Measurements from ENCODE around the gene COTL1.
"Not testable (repeated sequence)": the region's sequence is repeated elsewhere in the genome, so short reads cannot be mapped to it uniquely, and the experiment has no call there.

The COTL1 gene

GRCh38 chr16:84567286-84567962, 50.5 kb downstream of the COTL1 start:
- DNase-seq: no peak

GRCh38 chr16:84566545-84567257, 51.2 kb downstream of the COTL1 start:
- DNase-seq: no peak

- DNase-seq: no peak
Observed at GRCh38 chr16:84565669-84566495, 52.0 kb downstream of the COTL1 start.

DNA sequence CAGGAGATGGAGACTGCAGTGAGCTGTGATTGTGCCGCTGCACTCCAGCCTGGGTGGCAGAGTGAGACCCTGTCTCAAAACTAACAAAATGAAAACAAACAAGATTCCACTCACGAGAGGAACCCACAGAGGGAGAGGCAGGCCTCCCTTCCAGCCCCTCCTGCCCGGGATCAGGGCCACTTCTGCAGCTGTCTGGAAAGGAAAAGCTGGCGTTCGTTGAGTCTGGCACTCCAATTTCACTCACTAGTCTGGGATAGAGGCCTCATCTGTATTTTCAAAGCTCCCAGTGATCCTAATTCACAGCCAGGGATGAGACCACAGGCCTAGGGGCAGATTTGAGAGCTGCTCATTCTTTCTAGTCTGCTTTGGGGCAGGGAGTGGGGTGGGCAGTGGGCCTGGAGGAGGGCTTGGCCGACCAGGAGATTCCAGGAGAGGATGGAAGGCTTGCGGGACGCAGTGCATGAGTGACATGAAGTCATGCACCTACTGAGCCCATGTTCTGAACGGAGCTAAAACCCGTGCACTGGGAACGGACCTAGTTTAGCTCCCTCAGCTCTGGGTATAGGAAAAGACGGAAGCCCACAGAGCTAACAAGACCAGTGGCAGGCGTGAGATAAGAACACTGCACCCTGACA, 54.0 kb downstream of the COTL1 start:
- DNase-seq: no peak

DNA sequence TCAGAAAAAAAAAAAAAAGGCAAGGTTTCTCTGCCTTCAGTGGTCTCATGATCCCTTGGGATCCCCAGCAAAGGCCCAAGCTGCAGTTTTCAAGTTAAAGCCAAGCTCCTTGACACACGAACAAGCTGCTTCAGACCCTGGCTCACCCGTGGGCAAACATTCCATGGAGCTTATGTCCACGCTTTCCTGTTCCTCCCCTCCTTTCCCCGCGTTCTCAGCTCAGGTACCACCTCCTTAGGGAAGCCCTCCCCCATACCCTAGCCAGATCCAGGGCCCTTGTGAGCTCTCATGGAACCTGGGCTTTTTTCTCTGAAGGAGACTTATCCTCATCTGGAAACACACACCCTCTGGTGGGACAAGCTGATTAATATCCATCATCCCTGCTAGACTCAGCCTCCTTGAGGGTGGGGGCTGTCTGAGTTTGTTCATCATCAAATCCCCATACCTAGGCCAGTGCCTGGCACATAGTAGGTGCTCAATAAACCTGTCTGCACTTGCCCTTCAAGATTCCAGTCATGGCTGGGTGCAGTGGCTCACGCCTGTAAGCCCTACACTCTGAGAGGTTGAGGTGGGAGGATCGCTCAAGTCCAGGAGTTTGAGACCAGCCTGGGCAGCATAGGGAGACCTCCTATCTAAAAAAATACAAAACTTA, 54.7 kb downstream of the COTL1 start:
- no peak for DNase-seq

GRCh38 chr16:84562174-84562815, 55.6 kb downstream of the COTL1 start:
- DNase-seq: no peak

DNA sequence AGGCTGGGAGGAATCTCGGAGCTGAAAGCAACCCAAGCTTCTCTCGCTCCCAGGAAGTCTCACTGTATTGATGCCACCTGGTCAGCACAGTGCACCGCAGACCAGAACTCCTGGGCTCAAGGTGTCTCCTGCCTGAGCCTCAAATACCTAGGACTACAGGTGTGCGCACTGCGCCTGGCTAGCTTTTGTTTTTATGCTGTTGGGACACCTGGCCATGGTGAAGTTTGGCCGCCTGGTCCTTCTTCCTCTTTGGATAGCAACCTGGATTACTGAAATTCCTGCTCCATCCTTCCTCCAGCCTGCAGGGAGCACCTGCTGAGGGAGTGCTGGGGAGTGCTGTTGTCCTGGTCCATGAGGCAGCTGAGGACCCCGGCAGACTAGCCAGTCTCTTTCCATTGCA, 56.6 kb downstream of the COTL1 start:
- no peak for DNase-seq

DNA sequence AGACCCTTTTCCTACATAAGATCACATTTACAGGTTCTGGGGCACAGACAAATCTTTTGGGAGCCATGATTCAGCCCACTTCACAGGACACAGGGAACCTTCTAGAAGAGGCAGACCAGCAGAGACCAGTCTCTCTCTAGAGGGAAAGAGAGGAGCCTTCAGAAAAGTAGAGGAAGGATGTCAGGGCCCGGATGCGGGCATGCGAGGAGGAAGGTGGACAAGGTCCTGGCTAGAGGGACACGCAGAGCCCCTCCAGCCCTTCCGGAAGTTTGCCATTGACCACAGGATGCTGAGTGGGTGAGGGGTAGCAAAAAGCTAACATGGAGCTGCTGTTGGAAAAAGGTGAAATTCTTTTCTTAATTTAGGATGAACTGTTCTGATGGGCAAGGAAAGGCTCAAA, 57.6 kb downstream of the COTL1 start:
- DNase-seq: no peak

DNA sequence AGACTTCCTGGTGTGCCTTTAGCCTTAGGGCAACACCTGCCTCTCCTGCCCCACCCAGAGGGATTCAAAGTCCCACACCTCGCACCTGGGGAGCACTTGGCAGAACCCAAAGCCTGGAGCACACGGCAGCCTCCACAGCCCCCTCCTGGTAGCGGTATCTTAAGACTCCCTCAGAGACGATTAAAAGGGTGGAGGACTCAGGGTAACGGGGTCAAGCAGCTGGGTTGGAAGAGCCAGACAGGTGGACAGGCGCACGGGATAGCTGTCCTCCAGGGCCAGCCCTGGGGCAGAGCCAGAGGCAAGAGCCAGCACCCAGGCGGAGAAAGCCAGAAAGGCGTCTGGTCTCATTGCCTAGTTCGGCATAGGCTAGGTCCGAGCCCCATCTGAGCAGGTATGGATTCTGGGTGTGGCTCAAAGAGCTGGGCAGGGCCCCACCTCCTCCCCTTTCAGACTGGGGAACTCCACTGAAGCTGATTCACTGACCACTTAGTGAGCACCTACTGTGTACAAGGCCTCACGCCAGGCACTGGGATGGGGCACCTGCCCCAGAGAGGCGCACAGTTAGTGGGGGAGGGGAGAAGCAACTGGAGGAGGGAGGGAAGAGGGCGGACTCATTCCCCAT, 58.5 kb downstream of the COTL1 start:
- no peak for DNase-seq

DNA sequence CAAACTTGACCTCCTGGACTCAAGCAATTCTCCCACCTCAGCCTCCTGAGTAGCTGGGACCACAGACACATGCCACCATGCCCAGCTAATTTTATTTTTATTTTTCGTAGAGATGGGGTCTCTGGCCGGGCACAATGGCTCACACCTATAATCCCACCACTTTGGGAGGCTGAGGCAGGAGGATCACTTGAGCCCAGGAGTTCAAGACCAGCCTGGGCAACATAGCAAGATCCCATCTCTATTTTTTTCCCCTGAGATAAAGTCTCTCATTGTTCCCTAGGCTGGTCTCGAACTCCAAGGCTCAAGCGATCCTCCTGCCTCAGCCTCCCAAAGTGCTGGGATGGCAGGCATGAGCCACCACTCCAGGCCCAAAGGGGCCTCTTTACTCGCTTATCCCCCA, 59.0 kb downstream of the COTL1 start:
- DNase-seq: not testable (repeated sequence)

GRCh38 chr16:84557504-84557903, 60.4 kb downstream of the COTL1 start:
- no peak for DNase-seq

GRCh38 chr16:84557059-84557458, 60.8 kb downstream of the COTL1 start:
- no peak for DNase-seq

DNA sequence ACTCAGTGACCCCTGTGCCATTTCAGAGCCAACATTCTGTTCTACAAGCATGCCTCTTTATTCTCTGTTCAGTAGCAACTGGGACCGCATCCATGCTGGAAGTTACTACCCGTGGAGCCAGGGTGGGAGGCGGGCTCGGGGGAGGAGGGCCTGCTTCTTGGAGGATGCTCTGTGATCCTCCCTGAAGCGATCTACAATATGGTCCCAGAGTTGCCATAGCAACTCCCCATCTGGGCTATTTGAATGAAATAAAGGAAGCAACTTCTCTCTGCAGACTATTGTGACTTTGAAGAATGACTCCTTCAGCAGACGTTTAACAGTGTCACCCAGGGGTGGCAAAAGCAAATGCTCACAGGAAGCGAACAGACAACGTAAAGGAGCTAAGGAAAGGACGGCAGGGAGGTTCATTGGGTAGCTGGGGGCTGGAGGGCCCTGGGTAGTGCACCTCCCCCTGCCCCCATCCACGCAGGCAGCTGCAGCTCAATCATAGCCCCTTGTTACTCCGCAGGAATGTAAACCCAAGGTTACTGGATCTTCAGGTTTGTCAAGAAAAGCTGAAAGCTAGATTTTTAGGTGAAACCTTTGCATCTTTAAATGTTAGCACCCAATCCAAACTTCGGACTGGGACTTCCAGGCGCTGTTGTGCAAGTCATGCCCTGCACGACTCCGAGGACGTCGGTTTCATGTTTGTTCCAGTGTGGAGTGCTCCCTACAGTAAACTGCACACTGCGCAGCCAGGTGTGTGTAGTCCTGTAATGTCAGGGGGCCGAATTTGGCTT, 62.3 kb downstream of the COTL1 start:
- DNase-seq: no peak

GRCh38 chr16:84554627-84555328, 63.1 kb downstream of the COTL1 start:
- DNase-seq: no peak

- DNase-seq: peak; percentile 83
Observed at GRCh38 chr16:84553873-84554399, 63.9 kb downstream of the COTL1 start.

DNA sequence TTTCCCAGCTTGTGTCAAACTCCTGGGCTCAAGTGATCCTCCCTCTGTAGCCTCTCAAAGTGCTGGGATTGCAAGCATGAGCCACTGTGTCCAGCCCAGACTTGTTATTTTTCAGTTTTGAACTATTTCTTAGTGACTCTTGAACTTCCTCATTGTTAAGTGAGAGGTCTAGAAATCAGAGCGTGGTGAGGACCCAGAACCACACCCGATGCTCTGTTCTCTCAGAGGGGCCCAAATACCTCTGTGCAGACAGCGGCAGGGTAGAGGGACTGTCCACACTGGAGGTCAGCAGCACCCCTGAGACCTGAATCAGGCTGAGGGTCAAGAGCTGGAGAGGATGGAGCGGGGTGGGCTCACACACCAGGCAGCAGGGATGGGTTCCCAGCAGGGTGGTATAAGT, 65.7 kb downstream of the COTL1 start:
- DNase-seq: no peak

DNA sequence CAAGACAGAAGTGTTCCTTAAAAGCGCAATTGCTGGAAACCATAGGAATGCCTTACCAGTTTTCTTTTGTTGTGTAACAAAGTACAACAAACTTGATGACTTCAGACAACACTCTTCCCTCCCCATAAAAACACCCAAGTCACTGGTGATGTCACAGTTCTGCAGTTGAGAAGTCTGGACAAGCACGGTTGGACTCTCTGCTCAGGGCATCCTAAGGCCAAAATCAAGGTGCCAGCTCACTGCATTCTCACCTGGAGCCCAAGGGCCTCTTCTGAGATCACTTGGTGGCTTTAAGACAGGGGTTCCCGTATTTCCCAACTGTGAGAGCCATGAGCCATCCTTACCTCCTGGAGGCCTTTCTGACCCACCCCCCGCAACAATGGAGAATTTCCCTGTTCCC, 67.8 kb downstream of the COTL1 start:
- peak; percentile 42 for DNase-seq

- DNase-seq: peak; percentile 79
Observed at GRCh38 chr16:84548971-84549844, 68.7 kb downstream of the COTL1 start.

- DNase-seq: no peak
Observed at GRCh38 chr16:84548508-84548907, 69.4 kb downstream of the COTL1 start.
